ENCODE measurements around the gene RTN4RL1.
"Not testable (repeated sequence)": the region's sequence is repeated elsewhere in the genome, so short reads cannot be mapped to it uniquely, and the experiment has no call there.

The RTN4RL1 gene

DNA sequence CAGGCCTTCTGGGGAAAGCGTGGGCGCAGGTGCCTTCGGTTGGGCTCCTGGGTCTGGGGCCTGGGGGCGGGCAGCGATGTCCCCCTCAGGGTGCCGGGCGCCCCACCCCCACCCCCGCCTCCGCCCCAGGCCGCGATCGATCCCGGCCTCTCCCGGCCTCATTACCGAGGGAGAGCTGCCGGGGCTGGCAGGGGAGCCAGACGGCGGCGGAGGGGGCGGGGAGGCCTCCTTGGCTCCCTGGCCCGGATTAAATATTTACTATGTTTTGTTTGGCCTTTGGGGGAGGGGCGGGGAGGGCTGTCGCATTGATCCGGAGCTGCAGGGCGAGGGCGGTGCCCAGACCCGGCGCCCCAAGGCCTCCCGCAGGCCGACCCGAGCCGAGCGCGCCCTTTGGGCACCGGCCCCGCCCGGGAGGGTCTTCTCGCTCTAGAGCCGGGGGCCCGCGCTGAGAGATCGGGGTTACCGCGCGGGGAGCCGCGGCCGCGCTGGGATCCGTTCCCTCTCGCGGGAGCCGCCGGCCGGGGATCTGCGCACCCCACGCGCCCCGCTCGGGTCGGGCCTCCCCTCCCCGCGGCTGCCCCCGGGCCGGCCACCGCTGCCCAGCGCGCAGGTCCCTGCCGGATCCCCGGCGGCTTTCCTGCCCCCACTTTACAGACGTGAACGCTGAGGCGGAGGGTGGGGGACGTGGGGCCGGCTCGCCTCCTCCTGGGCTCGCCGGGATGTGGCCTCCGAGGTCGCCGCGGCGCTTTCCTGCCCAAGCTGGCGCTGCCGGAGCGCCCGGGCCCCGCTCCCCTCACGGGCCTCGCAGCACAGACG is 27.0 kb downstream of the RTN4RL1 start:
- no peak for FAIRE-seq

- no peak for FAIRE-seq
Measured at GRCh38 chr17:1997289-1997926, 27.7 kb downstream of the RTN4RL1 start.

DNA sequence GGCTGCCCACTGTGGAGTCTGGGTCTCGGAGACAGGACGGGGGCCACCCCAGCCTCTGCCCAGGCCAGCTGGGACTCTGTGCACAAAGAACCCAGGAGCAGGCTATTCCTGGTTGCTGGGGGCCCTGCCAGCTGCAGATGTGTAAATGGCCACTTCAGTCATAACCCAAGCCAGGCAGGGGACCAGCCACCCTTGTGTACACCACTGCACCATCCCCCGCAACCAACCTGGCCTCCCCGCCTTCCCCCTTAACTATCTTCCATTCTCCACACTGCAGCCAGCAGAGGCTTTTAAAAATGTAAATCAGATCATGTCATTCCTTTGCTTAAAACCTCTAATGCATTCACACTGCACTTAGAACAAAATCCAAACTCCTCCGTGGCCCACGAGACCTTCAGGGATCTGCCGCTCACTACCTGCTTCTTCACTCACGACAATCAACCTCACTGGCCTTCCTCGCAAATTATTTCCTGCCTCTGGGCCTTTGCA is 28.3 kb downstream of the RTN4RL1 start:
- no peak for FAIRE-seq

- FAIRE-seq, result no peak
Measured at GRCh38 chr17:1995907-1996799, 29.0 kb downstream of the RTN4RL1 start.

DNA sequence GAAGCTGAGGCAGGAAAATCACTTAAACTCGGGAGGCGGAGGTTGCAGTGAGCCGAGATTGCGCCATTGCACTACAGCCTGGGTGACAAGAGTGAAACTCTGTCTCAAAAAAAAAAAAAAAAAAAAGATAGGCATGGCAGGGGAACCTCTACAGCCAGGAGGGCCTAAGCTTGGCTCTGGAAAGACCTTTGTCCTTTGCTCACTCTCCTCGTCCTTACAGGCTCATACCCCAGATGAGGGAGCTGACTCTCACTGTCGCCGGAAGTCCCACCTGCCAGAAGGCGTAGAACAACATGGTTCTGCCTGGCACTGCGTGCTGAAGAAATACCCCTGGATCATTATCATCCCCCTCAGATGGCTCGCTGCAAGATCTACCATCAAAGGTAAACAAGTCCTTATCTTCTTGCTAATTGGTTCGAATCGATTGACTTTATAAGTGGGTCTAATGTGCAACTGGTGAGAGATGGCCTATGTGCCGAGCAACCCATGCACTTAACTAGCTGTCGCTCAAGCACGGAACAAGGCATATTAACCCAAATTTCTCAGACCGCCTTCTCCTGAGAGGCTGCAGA is 29.7 kb downstream of the RTN4RL1 start:
- no peak for FAIRE-seq

GRCh38 chr17:1994707-1995106 is 30.4 kb downstream of the RTN4RL1 start:
- no peak for FAIRE-seq

DNA sequence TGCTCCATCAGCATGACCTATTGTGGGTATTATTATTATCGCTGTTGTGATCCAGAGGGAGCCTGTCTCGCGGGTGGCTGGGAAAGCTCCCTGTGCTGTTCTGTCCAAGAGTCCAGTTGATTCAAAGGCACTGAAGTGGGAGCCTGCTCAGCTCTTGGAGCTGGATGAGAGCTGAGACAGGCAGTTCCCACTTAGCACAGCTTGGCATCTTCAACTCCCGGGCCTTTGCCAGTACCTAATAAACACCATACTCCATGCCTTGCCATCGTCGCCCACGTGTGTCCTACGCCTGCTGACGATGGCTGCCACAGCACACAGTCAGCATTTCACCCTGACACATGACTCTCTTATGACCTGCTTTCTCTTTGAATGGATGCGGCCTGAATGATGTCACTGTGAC is 32.6 kb downstream of the RTN4RL1 start:
- no peak for FAIRE-seq

DNA sequence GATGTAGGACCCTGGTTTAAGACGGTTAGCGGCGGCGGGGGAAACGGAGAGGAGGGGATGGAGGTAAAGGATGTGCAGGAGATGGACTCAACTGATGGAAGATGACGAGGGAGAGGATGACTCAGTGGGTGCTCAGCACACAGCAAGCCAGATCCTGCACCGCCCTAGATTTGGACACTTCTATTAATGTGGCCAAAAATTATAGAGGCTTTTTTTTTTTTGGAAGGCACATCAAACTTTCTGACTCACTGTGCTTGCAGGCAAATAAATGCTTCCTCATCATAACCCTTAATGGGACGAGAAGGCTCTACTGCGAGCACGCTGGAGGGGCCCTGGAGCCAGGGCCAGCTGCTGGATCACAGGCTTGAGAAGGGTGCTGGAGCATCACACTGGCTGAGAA is 36.0 kb downstream of the RTN4RL1 start:
- FAIRE-seq, result no peak

- no peak for FAIRE-seq
Measured at GRCh38 chr17:1986783-1987451, 38.2 kb downstream of the RTN4RL1 start.

- no peak for FAIRE-seq
Measured at GRCh38 chr17:1985686-1986085, 39.4 kb downstream of the RTN4RL1 start.

DNA sequence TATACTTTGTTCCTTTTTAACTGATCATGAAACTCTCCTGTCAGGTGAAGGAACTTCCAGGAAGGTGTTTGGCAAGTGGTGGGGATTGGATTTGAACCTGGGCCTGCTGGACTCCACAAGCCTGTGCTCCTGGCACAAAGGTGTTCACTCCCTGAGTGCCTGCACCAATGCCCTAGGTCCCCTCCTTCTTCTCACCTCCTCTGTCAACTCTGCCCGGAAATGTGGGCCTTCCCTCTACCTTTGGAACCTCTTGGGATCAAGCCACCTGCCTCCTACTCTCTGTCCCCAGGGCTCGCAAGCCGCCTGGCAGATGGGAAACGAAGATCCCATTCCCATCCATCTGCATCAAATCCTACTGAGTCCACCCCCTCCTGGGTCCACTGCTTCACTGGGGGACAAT is 40.0 kb downstream of the RTN4RL1 start:
- FAIRE-seq, result no peak

DNA sequence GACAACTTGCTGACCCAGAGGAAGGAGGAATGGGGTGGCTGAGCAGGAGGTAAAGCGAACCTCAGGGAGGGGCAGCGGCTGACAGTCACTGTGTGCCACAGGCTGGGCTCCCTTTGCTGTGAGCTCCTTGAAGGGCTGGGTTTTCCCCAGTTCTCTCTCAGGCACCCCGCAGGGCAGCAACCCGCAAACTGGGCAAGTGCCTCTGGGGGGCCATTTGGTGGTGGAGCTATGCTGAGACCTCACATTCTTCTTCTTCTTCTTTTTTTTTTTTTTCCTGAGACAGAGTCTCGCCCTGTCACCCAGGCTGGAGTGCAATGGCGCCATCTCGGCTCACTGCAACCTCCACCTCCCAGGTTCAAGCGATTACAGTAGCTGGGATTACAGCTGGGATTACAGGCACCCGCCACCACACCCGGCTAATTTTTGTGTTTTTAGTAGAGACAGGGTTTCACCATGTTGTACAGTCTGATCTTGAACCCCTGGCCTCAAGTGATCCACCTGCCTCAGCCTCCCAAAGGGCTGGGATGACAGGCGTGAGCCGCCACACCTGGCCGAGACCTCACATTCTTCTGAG is 42.3 kb downstream of the RTN4RL1 start:
- FAIRE-seq, result not testable (repeated sequence)

DNA sequence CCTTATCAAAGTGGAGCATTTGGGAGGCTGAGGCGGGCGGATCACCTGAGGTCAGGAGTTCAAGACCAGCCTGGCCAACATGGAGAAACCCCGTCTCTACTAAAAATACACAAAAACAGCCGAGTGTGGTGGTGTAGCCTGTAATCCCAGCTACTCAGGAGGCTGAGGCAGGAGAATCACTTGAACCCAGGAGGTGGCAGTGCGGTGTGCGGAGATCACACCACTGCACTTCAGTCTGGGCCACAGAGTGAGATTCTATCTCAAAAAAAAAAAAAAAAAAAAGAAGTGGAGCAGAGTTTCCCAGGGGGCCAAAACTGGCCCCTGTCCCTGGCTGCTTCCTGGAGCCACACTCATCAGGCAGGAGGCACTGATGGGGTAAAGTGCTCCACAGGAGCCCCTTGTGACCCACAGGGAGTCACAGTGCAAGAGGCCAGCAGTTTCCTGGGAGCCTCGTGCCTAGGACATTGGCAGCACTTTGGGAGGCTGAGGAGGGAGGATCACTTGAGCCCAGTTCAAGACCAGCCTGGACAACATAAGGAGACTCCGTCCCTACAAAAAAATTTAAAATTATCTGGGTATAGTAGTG is 44.4 kb downstream of the RTN4RL1 start:
- no peak for FAIRE-seq

- FAIRE-seq, result no peak
Measured at GRCh38 chr17:1979182-1979985, 45.8 kb downstream of the RTN4RL1 start.

GRCh38 chr17:1978396-1978949 is 46.7 kb downstream of the RTN4RL1 start:
- FAIRE-seq, result no peak

DNA sequence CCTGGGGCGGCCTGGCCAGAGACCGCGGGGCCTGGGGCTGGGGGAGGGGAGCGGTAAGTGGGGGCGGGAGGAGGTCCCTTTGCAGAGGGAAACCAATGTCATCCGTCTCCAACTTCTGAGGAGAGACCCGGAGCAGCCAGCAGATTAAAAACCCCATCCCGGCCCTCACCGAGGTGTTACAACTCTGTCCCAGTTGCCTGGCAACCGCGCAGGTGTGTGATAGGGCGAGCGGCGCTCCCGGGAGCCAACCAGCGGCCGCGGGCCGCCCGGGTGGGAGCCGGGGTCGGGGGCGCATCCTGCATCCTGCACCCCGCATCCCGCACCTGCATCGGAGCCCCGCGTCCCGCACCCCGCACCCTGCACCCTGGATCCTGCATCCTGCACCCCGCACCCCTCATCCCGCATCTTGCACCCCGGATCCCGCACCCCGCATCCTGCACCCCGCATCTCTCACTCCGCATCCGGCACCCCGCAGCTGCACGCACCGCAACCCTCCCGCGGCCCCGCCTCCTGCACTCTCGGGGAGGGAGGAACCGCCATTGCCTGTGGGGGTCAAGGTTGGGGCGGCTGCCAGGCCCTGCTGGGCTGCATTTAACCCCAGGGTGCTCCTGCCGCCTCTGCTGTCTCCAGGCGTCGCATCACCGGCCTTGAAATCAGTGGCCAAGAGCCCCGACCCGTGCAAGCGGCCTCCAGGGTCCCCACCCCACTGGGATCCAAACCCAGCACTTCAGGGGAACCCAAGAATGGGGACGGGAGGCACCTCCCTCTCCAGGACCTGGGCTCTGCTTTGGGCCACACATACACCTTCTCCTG is 47.3 kb downstream of the RTN4RL1 start:
- FAIRE-seq, result no peak

DNA sequence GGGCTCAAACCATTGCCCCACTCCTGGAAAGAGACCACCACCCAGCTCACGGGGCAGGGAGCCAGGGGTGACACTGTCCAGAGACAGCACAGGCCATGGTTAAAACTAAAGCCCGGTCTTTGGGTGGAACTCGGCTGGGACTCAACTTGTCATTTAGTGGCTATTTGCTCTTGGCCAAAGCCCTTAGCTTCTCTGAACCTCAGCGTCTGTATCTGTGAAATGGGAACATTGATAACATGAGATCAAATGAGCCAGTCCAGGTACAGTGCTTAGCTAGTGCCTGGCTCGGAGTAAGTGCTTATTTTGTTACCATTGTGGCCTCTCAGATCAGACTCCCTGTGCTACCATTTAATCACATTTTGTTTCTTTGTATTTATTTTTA is 48.5 kb downstream of the RTN4RL1 start:
- no peak for FAIRE-seq

DNA sequence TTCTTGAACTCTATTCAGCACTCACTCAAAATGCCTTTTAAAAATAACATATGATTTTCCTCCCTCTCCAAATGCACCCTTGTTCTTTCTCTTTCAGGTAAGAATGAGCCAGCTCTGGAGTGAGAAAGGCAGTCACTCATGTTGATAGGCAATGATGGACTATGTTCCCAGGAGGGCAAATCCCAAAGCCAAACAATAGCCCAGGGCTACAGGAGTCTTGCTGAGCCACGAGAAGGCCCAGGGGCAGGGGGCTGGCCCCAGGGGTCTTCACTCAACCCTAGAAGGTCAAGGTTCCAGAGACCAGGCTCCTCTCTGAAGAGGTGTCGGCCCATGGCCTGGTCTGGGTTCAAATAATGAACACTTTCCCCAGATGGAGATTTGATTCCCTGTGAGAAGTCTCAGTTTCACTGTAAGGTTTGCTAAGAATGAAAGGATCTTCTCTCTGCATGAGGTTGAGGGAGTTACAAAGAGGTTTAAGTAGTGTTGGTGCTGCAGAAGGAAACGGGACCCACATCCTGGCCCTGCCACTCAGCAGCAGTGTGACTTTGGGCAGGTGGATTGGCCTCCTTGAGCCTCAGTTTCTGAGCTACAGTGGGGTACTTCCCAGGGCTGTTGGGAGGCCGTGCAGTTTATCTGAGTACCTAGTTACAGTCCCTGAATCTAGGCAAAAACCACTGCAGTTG is 49.0 kb downstream of the RTN4RL1 start:
- no peak for FAIRE-seq

GRCh38 chr17:1975573-1975972 is 49.6 kb downstream of the RTN4RL1 start:
- no peak for FAIRE-seq
